Superior temporal gyrus (tissue), 1 donor: ENCODE measurements around the gene UGT1A8.

Experiments
- DNase-seq: peaks from one replicate; pipeline ENCODE4 v3.0.0-alpha.2; 2016; ENCODE audit errors: extremely low spot score

Gene UGT1A8

DNA sequence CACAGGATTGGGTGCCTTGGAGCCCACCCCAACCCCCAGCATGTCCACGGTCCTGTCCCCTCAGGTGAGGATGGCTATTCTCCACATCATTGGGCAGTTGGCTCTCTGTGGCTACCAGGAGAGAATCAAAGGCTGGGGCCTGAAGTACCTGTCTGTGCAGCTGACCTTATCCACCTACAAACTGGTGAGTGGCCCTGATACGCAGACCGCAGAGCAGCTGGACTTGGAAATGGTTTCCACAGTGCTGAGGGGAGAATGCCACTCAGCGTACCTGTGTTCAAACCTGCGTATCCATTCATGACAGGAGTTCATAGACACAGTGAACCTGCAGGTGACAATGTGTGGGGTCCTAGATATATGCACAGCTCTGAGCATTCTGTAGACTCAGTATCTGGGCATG is 182.3 kb downstream of the UGT1A8 start:
- DNase-seq: no peak

GRCh38 chr2:233800208-233800607 is 182.8 kb downstream of the UGT1A8 start:
- DNase-seq: no peak

- peak; percentile 18 for DNase-seq
Measured at GRCh38 chr2:233801357-233802131, 184.1 kb downstream of the UGT1A8 start.

DNA sequence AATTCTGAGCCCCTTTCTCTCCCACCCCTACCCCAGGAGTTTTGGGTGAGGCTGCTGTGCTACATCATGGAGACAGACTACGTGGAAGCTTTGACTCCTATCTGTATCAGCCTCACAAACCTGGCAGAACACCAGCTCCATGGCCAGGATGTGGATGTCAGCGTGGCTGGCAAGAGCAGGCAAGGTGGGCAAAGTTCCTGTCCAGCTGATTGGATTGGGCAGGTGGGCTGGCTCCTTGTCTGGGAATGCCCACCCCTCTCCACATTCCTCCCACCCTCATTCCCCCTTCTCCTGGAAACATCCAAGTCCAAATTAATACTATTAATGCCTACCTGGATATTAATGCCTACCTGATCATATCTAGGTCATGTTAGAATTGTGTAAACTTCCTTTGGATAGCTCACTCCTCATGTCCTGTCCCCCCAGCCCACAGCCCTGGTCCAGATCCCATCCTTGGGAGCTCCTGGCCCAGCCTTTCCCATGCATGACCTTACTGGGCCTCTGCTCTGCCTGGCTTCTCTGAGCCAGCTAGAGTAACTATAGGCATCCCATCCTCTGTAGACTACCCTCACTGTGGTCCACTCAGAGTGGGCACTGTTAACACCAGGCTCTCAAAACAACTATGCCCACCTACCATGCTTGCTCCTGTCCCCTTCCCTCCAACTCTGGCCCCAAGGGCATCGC is 184.8 kb downstream of the UGT1A8 start:
- DNase-seq: no peak

DNA sequence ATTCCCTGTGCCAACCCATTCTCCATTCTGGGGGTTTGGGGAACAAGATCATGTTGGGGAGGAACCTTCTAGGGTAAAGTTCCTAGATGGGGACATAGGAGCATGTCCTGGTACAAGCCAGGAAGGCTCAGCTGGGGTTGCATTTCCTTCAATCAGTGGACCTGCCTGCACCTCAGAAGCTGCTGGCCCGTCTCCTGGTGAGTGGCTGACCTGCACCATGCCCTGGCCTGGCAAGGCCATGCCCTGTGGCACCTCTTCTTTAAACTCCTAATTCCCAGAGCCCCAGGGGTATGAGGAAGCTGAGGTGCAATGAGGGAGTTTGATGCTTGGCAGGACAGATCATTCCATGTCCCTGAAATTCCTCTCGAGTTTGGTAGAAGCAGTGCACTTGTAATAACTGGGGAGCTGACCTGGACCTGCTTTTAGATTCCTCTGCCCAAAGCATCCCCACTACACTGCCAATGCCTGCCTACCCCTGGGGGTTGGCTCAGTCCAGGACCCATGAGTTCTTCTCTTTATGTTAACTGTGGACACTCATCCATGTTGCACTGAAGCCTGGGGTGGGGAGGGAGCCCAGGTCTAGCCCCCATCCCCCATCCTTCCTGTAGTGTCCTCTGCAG is 186.0 kb downstream of the UGT1A8 start:
- DNase-seq: no peak

DNA sequence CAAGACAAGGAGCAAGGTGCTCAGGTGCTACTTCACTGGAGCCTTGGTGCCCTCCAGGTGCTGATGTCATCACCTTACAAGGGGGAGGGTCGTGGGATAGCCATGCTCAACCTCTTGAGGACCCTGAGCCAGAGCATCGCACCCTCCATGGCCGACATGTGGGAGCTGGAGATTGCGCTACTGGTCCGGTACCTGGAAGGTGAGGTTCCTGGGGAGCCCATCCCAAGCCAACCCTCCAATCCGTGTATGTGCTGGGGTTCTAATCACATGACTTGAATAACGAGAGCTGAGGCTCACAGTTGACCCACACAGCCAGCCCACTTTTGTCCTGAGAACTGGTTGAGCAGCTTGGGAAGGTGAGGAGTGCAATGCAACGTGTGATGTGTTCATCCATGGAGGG is 186.6 kb downstream of the UGT1A8 start:
- no peak for DNase-seq

DNA sequence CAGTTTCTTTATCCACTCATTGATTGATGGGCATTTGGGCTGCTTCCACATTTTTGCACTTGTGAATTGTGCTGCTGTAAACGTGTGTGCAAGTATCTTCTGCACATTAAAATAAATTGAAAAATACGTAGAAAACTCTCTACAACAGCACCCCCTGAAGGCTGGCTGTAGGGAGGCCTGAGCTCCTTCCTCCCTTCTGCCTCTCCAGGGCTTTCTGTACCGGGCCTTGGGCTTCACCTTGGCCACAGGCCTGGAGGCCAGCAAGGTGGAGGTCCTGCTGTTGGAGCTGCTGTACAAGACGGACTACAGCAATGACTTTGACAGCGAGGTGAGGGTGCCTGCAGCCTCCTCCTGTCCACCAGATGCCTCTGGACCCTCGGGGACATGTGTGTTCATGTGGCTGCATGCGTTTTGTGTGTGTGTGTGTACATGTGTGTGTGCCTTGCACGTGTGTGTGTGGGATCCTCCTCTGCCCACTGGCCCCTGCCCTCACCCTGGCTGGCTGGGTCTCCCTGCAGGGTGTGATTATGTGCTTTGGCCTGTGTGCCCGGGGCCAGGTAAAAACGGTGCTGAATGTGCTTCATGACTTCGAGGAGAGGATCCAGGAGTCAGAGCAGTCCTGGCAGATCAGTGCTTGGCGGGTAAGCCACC is 189.9 kb downstream of the UGT1A8 start:
- no peak for DNase-seq

- DNase-seq: no peak
Measured at GRCh38 chr2:233807966-233808935, 190.8 kb downstream of the UGT1A8 start.

- no peak for DNase-seq
Measured at GRCh38 chr2:233810385-233810784, 193.0 kb downstream of the UGT1A8 start.

DNA sequence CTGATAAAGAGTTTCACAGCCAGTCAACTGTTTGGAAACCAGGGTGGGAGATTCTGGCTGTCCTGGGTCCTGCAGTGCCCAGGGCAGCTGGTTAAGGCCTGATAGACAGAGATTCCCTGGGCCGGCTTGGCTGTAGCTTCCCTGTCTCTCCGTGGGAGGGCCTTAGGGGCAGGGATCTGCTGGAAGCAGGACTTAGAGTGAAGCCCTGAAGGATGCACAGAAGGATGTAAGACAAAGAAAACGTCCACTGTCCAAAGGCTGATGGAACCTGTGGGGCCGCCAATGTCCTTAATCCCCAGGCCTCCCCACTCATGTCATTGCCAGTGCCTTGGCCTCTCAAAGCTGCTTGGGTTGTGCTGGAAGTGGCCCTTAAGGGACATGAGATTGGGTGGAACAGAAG is 193.7 kb downstream of the UGT1A8 start:
- DNase-seq: no peak

DNA sequence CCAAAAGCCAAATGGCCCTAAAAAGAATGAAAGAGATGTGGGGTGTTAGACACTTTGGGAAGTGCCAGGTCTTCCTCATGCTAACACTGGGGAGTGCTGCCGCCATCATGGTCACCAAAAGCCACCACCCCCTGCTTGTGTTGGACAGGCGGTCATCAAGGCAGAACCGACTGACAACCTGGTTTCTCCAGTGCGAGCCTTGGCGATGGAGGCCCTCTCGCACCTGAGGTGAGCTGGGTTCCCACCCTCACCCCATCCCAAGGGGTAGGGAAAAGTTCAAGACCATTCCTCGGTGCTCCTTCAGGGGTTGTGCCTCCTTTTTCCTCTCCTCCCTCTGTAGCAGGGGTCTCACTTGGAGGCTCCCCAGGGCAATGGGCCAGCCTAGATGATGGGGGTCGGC is 194.3 kb downstream of the UGT1A8 start:
- DNase-seq: no peak

- no peak for DNase-seq
Measured at GRCh38 chr2:233813236-233814055, 196.0 kb downstream of the UGT1A8 start.

GRCh38 chr2:233814056-233814835 is 196.8 kb downstream of the UGT1A8 start:
- no peak for DNase-seq

DNA sequence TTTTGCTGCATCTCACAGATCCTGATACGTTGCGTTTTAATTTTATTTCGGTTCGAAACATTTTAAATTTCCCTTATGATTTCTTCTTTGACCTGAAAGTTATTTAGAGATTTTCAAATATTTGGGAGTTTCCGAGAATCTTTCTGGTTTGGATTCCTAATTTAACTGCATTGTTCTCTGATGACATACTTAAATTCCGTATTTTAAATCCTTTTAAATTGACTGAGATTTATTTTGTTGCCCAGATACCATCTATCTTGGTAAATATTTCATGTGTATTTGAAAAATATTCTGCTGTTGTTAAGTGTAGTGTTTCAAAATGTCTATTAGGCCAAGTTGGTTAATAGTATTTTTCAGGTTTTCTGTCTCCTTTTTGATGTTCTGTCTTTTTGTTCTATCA is 198.4 kb downstream of the UGT1A8 start:
- no peak for DNase-seq

GRCh38 chr2:233816334-233816733 is 198.9 kb downstream of the UGT1A8 start:
- no peak for DNase-seq

GRCh38 chr2:233816771-233817170 is 199.3 kb downstream of the UGT1A8 start:
- no peak for DNase-seq

GRCh38 chr2:233817361-233817911 is 200.0 kb downstream of the UGT1A8 start:
- no peak for DNase-seq

GRCh38 chr2:233817995-233818638 is 200.7 kb downstream of the UGT1A8 start:
- DNase-seq: no peak
